ENCODE measurements around the gene SLC25A52.
"Not testable (repeated sequence)": the region's sequence is repeated elsewhere in the genome, so short reads cannot be mapped to it uniquely, and the experiment has no call there.

The SLC25A52 gene

GRCh38 chr18:31740180-31740579, 20.5 kb downstream of the SLC25A52 start:
- DNase-seq (ENCODE audit: low spot score), result no peak

- DNase-seq (ENCODE audit: low spot score), result no peak
These were observed 21.0 kb downstream of the SLC25A52 start for GRCh38 chr18:31739651-31740050.

GRCh38 chr18:31738460-31739407, 21.9 kb downstream of the SLC25A52 start:
- DNase-seq (ENCODE audit: low spot score), result no peak

- DNase-seq (ENCODE audit: low spot score), result no peak
These were observed 24.1 kb downstream of the SLC25A52 start for GRCh38 chr18:31736630-31737029.

- DNase-seq (ENCODE audit: low spot score), result no peak
These were observed 29.1 kb downstream of the SLC25A52 start for GRCh38 chr18:31731628-31732027.

GRCh38 chr18:31729196-31729595, 31.5 kb downstream of the SLC25A52 start:
- DNase-seq (ENCODE audit: low spot score), result not testable (repeated sequence)

- peak; percentile 20 for DNase-seq (ENCODE audit: low spot score)
These were observed 36.5 kb downstream of the SLC25A52 start for GRCh38 chr18:31723990-31724711.

- no peak for DNase-seq (ENCODE audit: low spot score)
These were observed 37.1 kb downstream of the SLC25A52 start for GRCh38 chr18:31723639-31723989.

GRCh38 chr18:31722369-31722957, 38.2 kb downstream of the SLC25A52 start:
- DNase-seq (ENCODE audit: low spot score), result peak; percentile 89

GRCh38 chr18:31721601-31722000, 39.1 kb downstream of the SLC25A52 start:
- DNase-seq (ENCODE audit: low spot score), result no peak

GRCh38 chr18:31720867-31721266, 39.8 kb downstream of the SLC25A52 start:
- no peak for DNase-seq (ENCODE audit: low spot score)

- no peak for DNase-seq (ENCODE audit: low spot score)
These were observed 41.2 kb downstream of the SLC25A52 start for GRCh38 chr18:31719363-31720006.

GRCh38 chr18:31718386-31718785, 42.3 kb downstream of the SLC25A52 start:
- DNase-seq (ENCODE audit: low spot score), result no peak

- no peak for DNase-seq (ENCODE audit: low spot score)
These were observed 44.3 kb downstream of the SLC25A52 start for GRCh38 chr18:31716362-31716761.

- DNase-seq (ENCODE audit: low spot score), result no peak
These were observed 49.1 kb downstream of the SLC25A52 start for GRCh38 chr18:31711365-31712172.

- DNase-seq (ENCODE audit: low spot score), result peak; percentile 54
These were observed 49.9 kb downstream of the SLC25A52 start for GRCh38 chr18:31710826-31711225.
